ENCODE measurements around the gene SLC45A2.
A peak's percentile ranks its signal among the peaks of the same experiment; 100 is the strongest.
"Not testable (repeated sequence)": the region's sequence is repeated elsewhere in the genome, so short reads cannot be mapped to it uniquely, and the experiment has no call there.

SLC45A2 gene, protein sequence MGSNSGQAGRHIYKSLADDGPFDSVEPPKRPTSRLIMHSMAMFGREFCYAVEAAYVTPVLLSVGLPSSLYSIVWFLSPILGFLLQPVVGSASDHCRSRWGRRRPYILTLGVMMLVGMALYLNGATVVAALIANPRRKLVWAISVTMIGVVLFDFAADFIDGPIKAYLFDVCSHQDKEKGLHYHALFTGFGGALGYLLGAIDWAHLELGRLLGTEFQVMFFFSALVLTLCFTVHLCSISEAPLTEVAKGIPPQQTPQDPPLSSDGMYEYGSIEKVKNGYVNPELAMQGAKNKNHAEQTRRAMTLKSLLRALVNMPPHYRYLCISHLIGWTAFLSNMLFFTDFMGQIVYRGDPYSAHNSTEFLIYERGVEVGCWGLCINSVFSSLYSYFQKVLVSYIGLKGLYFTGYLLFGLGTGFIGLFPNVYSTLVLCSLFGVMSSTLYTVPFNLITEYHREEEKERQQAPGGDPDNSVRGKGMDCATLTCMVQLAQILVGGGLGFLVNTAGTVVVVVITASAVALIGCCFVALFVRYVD

GRCh38 chr5:33984671-33985124 lies at the start of gene SLC45A2:
Gene SLC45A2 (minus strand): TSS chr5:33984693. CDS start chr5:33984583, 110 bp downstream.
- DNase-seq = no peak

DNA sequence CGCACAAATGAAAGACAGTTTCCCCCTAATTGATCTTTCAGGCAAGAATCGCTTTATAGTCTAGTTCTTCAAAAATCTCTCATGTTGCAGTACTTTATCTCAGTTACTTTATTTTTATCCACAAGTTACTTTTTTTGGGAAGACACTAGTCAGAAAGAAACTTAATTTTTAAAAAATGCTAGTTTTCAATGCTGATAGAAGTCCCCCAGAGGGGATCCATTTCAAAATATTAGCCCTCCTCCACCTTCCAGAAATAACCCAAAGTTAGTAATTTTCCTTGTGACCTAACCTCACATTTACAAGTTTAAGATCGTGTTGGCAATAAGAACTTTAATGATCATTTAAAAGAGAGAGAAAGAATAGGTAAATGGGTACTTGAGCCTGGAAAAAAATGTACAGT lies 47.5 kb upstream of the SLC45A2 start:
- no peak for DNase-seq

GRCh38 chr5:34031117-34031516 lies 46.6 kb upstream of the SLC45A2 start:
- DNase-seq = no peak

- DNase-seq = not testable (repeated sequence)
Measured at GRCh38 chr5:34030585-34030984, 46.1 kb upstream of the SLC45A2 start.

DNA sequence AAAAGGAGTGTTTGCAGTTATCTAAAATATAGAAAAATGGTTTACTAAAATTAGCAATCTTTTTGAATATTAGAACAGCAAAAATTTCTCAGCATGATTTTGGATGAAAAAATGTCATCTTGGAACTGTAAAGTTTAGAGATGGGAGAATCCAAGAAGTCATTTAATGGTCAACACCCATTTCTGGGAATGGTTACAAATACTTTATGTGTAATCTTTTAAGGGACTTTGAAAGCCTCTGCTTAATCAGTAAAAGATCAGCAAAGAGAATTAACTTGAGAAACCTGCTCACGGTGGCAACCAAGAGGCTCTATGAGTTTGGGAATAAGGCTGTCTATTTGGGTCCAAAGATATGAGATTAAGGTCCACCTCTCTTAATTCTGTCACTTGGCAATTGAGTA lies 45.6 kb upstream of the SLC45A2 start:
- no peak for DNase-seq

GRCh38 chr5:34028349-34028748 lies 43.9 kb upstream of the SLC45A2 start:
- DNase-seq = no peak

- DNase-seq = peak in 1 of 14 donors; percentile 72
Measured at GRCh38 chr5:34026089-34026761, 41.7 kb upstream of the SLC45A2 start.

DNA sequence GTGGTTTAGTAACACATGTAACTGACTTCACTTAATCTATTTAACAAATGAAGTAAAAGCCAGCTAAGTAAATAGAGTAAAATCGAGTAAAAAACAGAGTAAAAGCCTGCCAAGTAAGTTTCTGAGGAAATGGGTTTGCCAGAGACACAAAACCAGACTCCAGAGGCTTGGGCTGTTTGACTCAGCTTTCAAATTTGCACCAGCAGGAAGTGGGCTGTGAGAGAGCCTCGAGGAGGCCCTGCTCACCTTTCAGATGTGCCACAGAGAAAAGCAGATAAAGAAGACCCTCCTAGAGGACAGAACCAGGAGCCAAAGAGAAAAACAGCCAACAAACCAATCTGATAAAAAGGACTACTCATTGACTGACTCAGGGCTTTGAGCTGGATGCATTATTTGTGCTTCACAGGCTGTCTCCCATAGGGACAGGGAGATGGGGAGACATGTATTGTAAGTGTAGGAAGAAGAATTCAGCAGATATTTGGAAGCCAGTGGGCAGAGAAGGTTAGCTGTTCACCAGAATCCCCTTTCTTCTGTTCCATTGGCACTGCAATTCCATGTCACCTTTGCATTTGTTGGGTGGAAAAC lies 37.7 kb upstream of the SLC45A2 start:
- no peak for DNase-seq

DNA sequence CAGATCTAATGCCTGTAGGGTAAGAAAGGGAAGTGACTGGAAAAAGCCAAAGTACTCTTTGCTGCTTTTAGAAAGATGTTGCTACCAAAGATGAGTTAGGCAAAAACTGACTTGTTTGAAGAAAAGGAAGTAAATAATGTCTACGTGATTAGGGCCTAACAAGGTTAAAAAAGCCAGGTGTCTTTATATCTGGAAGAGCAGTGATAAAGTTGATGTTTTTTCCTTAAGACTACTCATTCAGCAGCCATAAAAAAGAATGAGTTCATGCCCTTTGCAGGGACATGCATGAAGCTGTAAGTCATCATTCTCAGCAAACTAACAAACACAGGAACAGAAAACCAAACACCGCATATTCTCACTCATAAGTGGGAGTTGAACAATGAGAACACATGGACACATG lies 36.8 kb upstream of the SLC45A2 start:
- no peak for DNase-seq

GRCh38 chr5:34020726-34021125 lies 36.2 kb upstream of the SLC45A2 start:
- DNase-seq = no peak

DNA sequence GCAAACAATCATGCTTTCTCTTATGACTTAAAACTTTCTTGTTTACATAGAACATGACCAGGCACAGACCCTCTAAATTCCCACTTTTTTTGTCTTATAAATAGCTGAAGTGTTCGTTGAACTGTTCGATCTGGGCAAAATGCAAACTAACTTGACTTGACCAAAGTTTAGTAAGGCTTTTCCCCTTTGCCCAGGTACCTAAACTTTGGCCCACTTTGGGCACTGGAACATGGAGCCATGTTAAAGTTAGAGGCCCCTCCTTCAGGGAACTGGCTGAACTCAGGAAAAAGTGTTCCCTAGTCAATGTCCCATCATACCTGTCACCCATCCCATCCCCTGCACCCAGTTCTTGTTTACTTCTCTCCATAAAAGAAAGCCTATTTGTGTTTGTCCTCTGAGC lies 32.8 kb upstream of the SLC45A2 start:
- no peak for DNase-seq

DNA sequence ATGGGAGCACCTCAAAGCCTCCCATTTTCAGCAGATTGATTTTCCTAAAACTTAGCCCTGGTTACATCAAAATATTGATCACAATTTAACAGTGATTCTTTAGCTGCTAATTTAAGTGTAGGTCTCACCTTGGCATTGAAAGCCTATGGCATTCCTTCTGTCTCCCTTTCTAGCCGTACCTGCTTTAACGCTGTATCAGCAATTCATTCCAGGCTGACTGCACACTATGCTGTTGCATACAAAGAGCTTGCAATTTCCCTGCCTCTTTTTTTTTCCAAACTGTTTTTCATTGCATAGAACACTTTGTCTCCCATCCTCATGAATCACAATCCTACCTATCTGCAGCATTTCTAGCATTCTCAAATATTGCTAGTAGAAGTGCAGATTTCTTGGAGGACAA lies 32.3 kb upstream of the SLC45A2 start:
- no peak for DNase-seq

DNA sequence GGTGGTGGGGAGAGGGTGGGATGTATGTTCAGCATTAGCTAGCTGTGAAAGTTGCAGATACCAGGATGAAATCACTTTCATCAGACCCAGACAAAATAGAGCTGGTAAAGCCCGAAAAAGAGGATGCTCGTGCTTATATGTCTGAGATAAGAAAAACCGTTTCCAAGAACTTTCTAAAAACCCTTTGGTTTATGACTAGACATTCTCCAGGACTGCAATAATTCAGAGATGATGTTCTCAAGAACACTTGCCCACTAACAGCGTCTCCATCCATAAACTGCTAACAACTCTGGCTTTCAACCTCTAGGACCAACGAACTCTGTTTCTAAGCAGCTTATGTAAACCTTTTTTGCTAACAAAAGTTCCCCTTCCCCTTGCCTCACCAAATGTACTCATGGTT lies 31.7 kb upstream of the SLC45A2 start:
- no peak for DNase-seq

GRCh38 chr5:34015120-34015822 lies 30.8 kb upstream of the SLC45A2 start:
- DNase-seq = no peak

DNA sequence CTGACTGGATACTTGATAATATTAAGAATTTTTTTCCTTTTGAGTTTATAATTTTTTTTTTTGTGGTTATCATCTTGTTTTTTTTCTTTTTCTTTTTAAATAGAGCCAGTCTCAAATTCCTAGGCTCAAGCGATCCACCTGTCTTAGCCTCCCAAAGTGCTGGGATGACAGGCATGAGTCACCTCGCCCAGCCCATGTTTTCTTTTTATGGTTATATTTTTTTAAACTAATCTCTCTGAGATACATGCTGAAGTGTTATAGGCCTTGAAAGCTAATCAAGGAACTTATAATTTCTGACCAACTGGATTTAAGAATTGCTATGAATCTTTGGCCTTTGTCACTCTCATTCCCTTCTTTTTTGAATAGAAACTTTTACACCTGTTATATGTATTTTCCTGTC lies 30.1 kb upstream of the SLC45A2 start:
- DNase-seq = no peak

- DNase-seq = no peak
Measured at GRCh38 chr5:34013547-34013946, 29.1 kb upstream of the SLC45A2 start.

DNA sequence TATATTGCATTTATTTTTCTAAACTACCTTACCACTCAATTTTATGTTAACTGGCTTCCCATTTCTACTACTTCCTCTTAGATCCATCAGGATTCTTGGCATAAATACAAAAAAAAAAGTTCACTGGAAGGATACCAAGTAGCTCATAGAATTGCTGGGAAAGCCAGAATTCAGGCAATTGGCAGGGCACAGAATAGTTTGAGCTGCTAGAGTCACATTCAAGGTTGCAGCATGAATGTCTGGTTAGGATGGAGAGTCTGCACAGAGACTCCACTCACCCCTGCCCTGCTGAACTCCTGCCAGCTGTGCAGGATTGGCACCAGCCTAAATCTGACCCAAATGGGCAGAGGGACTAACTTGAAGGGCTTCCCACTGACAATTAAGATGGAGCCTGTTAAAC lies 28.3 kb upstream of the SLC45A2 start:
- DNase-seq = peak in 3 of 14 donors; percentile 4 to 45 (median 10)

DNA sequence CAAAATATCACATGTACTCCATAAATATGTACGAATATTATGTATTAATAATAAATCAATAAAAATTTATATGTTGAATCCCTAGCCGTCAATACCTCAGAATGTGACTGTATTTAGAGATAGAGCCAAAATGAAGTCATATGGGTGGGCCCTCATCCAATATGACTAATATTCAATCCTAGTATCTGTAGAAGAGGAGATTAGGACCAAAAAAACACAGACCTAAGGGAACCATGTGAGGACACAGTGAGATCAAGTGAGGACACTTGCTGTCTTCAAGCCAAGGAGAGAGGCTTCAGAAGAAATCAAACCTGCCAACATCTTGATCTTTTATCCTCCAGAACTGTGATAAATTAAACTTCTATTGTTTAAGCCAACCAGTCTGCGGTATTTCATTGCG lies 27.0 kb upstream of the SLC45A2 start:
- no peak for DNase-seq

- DNase-seq = not testable (repeated sequence)
Measured at GRCh38 chr5:34010146-34010545, 25.7 kb upstream of the SLC45A2 start.

GRCh38 chr5:34009610-34010009 lies 25.1 kb upstream of the SLC45A2 start:
- DNase-seq = no peak

DNA sequence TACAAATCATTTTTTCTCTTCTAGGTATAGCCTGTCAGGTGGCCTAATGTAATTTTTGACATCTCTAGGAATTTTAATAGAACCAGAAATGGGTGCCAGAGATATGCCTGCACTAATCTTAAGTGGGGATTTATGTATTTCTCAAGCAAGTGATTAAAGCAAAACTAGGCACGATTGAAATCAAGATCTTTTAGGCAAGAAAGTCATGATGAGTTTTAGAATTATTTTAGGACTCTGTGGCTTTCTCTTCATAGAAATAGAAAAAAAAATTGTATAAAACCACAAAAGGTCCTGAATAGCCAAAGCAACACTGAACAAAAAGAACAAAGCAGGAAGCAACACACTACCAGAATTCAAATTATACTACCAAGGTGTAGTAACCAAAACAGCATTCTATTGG lies 24.3 kb upstream of the SLC45A2 start:
- peak in 1 of 14 donors; percentile 56 for DNase-seq
